ENCODE results near the gene SULF2. TPM values are rescaled to one million over a fixed set of nuclear protein-coding genes. Genes with fewer than 3 reads are reported as not detected.
A peak's percentile ranks its signal among the peaks of the same experiment; 100 is the strongest.

The SULF2 gene
- total and polyA plus RNA-seq, 2 of the 13 experiments (the other 11 are each of a cell fraction or from before 2014, with no cell fraction given), result 7.2 to 50.9 TPM

DNA sequence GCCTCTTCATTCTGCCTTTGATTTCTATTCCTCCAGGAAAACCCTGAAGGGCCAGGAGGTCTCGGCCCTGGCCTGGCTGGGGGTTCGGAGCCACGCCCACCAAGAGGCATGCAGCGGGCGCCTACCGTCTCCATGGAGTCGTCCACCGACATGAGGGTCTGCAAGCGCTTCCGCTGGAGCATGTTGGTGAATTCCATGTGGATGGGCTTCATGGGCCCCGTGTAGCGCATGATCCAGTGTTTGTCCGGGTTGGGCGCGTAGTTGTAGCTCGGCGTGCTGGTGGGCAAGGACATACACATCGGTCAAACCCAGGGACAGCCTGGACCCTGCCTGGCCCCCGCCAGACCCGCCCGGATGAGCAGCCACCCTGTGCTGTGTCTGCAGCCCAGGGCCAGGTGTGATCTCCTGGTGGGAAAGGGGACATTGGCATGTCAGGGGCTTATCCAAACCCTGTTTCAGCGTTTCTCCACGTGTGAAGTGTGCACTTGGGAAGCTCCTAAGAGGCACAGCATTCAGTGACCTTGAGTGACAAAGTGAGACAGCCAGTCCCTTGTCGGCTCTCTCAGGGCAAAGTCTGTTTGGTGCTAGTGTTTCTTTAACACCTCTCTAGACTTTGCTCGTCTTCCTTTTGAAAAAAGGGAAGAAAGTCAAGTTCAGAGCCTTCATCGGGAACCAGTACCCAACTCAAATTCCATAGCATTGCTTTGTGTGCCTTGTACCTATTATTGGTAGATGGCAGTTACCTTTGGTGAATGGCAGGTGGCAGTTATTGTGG lies 100.8 kb downstream of the SULF2 start:
- Histone ChIP-seq H3K79me2 (ENCODE audit: insufficient read depth, low read length) (no peaks in the 10 kb centered on the region), H3K4me1 (ENCODE audit: insufficient read depth, low read length) (peaks cover 33% of the 10 kb centered on the region), H3K4me2 (ENCODE audit: low read depth, low read length) (no peak overlapping the region), H3K27me3 (ENCODE audit: control insufficient read depth in 1 of 2, insufficient read depth in 2 of 2, low read length in 2 of 2) (no peaks in the 10 kb centered on the region), H3K9me3 (ENCODE audit: low read length) (no peaks in the 10 kb centered on the region), H3K4me3 (replicated peaks in 1 of 3; ENCODE audit: insufficient read depth in 1 of 3, low read depth in 2 of 3, low read length in 3 of 3) (no peak overlapping the region), H4K20me1 (ENCODE audit: insufficient read depth, low read length) (no peaks in the 10 kb centered on the region), H3K36me3 (replicated peaks in 1 of 2; ENCODE audit: control insufficient read depth in 1 of 2, insufficient read depth in 2 of 2, low read length in 2 of 2) (no peaks in the 10 kb centered on the region; a peak in 1 of 5 replicates), H3K27ac (ENCODE audit: extremely low read length, insufficient read depth, low read length) (no peak overlapping the region), H3K9ac (ENCODE audit: insufficient read depth, low read depth, low read length) (no peak overlapping the region), H2AFZ (ENCODE audit: low read length) (no peak overlapping the region)
- 79% methylated on average over 25 of the region's 26 CpGs for WGBS (ENCODE audit: low lambda C conversion rate)
- peak; percentile 30 for DNase-seq (ENCODE audit: low spot score)
- ATAC-seq, result peak; percentile 4
- intact Hi-C loops (cut with micrococcal nuclease; ENCODE audit: unreplicated experiment) (no loop called here), in situ Hi-C loops (cut with HindIII; ENCODE audit: extremely low pct_ligation_motif_present, low pct_unique_long_range_greater_than_20kb) (loop anchor here (5.0 kb wide), 2 partner anchors 98 to 938 kb away; no protein-coding TSS in a partner anchor)
- POLR2A ChIA-PET, result no interaction called here
- FAIRE-seq, result peak; percentile 66
- CTCF ChIA-PET (ENCODE audit: low intra/inter-chr PET ratio, low total read pairs), result no interaction called here
- no TSS peak for BruUV-seq (replicated peaks)
- TF ChIP-seq MED1 (CRISPR knock-in tag; IDR thresholded peaks at IDR 0.05) (0 out of 2 replicates have a peak, but pooled peaks have one; percentile 15), ZNF7 (CRISPR knock-in tag; IDR thresholded peaks at IDR 0.05) (no peak), ZNF33A (CRISPR knock-in tag; IDR thresholded peaks at IDR 0.05; ENCODE audit: borderline replicate concordance) (no peak), BCL6 (CRISPR knock-in tag; IDR thresholded peaks at IDR 0.05) (peak; percentile 45; the same call in 1 of the 2 replicates), RAD21 (CRISPR knock-in tag; IDR thresholded peaks at IDR 0.05) (no peak), ZNF562 (CRISPR knock-in tag; IDR thresholded peaks at IDR 0.05; ENCODE audit: borderline replicate concordance) (no peak), ZNF446 (CRISPR knock-in tag; IDR thresholded peaks at IDR 0.05) (no peak), TBX2 (CRISPR knock-in tag; IDR thresholded peaks at IDR 0.05; ENCODE audit: borderline replicate concordance) (peak; percentile 47), ZNF382 (CRISPR knock-in tag; IDR thresholded peaks at IDR 0.05; ENCODE audit: borderline replicate concordance) (no peak), SOX13 (IDR thresholded peaks at IDR 0.05) (no peak), SOX13 (CRISPR knock-in tag; conservative IDR thresholded peaks at IDR 0.05 in 1 of 2, IDR thresholded peaks at IDR 0.05 in 1 of 2) (0 out of 4 replicates have a peak, but pooled peaks of 1 of the 2 experiments have one; percentile 21), ZSCAN21 (CRISPR knock-in tag; IDR thresholded peaks at IDR 0.05; ENCODE audit: borderline replicate concordance) (0 out of 2 replicates have a peak, but pooled peaks have one; percentile 47), HNF4A (CRISPR knock-in tag; IDR thresholded peaks at IDR 0.05) (peak; percentile 72)
- TF ChIP-seq, protein P1, sequence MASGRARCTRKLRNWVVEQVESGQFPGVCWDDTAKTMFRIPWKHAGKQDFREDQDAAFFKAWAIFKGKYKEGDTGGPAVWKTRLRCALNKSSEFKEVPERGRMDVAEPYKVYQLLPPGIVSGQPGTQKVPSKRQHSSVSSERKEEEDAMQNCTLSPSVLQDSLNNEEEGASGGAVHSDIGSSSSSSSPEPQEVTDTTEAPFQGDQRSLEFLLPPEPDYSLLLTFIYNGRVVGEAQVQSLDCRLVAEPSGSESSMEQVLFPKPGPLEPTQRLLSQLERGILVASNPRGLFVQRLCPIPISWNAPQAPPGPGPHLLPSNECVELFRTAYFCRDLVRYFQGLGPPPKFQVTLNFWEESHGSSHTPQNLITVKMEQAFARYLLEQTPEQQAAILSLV (CRISPR knock-in tag; IDR thresholded peaks at IDR 0.05; ENCODE audit: borderline replicate concordance), result no peak
- TF ChIP-seq, protein P2, sequence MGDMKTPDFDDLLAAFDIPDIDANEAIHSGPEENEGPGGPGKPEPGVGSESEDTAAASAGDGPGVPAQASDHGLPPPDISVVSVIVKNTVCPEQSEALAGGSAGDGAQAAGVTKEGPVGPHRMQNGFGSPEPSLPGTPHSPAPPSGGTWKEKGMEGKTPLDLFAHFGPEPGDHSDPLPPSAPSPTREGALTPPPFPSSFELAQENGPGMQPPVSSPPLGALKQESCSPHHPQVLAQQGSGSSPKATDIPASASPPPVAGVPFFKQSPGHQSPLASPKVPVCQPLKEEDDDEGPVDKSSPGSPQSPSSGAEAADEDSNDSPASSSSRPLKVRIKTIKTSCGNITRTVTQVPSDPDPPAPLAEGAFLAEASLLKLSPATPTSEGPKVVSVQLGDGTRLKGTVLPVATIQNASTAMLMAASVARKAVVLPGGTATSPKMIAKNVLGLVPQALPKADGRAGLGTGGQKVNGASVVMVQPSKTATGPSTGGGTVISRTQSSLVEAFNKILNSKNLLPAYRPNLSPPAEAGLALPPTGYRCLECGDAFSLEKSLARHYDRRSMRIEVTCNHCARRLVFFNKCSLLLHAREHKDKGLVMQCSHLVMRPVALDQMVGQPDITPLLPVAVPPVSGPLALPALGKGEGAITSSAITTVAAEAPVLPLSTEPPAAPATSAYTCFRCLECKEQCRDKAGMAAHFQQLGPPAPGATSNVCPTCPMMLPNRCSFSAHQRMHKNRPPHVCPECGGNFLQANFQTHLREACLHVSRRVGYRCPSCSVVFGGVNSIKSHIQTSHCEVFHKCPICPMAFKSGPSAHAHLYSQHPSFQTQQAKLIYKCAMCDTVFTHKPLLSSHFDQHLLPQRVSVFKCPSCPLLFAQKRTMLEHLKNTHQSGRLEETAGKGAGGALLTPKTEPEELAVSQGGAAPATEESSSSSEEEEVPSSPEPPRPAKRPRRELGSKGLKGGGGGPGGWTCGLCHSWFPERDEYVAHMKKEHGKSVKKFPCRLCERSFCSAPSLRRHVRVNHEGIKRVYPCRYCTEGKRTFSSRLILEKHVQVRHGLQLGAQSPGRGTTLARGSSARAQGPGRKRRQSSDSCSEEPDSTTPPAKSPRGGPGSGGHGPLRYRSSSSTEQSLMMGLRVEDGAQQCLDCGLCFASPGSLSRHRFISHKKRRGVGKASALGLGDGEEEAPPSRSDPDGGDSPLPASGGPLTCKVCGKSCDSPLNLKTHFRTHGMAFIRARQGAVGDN (CRISPR knock-in tag; IDR thresholded peaks at IDR 0.05), result peak; percentile 21; the same call in 1 of the 2 replicates
- TF ChIP-seq, protein P3, sequence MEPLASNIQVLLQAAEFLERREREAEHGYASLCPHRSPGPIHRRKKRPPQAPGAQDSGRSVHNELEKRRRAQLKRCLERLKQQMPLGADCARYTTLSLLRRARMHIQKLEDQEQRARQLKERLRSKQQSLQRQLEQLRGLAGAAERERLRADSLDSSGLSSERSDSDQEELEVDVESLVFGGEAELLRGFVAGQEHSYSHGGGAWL (CRISPR knock-in tag; IDR thresholded peaks at IDR 0.05), result 0 out of 2 replicates have a peak, but pooled peaks have one; percentile 18
- TF ChIP-seq, protein P4, sequence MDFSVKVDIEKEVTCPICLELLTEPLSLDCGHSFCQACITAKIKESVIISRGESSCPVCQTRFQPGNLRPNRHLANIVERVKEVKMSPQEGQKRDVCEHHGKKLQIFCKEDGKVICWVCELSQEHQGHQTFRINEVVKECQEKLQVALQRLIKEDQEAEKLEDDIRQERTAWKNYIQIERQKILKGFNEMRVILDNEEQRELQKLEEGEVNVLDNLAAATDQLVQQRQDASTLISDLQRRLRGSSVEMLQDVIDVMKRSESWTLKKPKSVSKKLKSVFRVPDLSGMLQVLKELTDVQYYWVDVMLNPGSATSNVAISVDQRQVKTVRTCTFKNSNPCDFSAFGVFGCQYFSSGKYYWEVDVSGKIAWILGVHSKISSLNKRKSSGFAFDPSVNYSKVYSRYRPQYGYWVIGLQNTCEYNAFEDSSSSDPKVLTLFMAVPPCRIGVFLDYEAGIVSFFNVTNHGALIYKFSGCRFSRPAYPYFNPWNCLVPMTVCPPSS (IDR thresholded peaks at IDR 0.05), result no peak

Measured in HepG2 (cell line).